Neuronal stem cell (in vitro differentiated cells): ENCODE measurements around the gene SLC7A4.
"Not testable (repeated sequence)": the region's sequence is repeated elsewhere in the genome, so short reads cannot be mapped to it uniquely, and the experiment has no call there.

ENCODE experiments used
- DNase-seq: peaks from one replicate; pipeline ENCODE4 v3.0.0-alpha.2; 2013; ENCODE audit warnings: low spot score
- H2AFZ ChIP-seq: one replicate; pipeline ENCODE4 v1.6.1; 2013; ENCODE audit warnings: mild to moderate bottlenecking, low read length, inconsistent platforms
- H2AK5ac ChIP-seq: 2 replicates; pipeline ENCODE4 v1.6.1; 2013; ENCODE audit warnings: low read depth, mild to moderate bottlenecking, inconsistent platforms, low read length, moderate library complexity, mixed read lengths
- H2BK120ac ChIP-seq: 2 replicates; pipeline ENCODE4 v1.6.1; 2013; ENCODE audit warnings: low read depth, mild to moderate bottlenecking, inconsistent platforms, low read length, moderate library complexity, mixed read lengths
- H2BK12ac ChIP-seq: one replicate; pipeline ENCODE4 v1.6.1; 2013; ENCODE audit warnings: low read length, inconsistent platforms
- H2BK15ac ChIP-seq: 2 replicates; pipeline ENCODE4 v1.6.1; 2013; ENCODE audit warnings: mild to moderate bottlenecking, low read length, inconsistent platforms, mixed read lengths
- H2BK5ac ChIP-seq: one replicate; pipeline ENCODE4 v1.6.1; 2013; ENCODE audit warnings: inconsistent platforms, mild to moderate bottlenecking, low read length, moderate library complexity
- H3K14ac ChIP-seq: one replicate; pipeline ENCODE4 v1.6.1; 2013; ENCODE audit warnings: low read length, inconsistent platforms
- H3K18ac ChIP-seq: 2 replicates; pipeline ENCODE4 v1.6.1; 2013; ENCODE audit warnings: low read length, inconsistent platforms
- H3K23ac ChIP-seq: 2 replicates; pipeline ENCODE4 v1.6.1; 2013; ENCODE audit warnings: low read depth, mild to moderate bottlenecking, mixed read lengths, low read length, inconsistent platforms; ENCODE audit not compliant: poor library complexity
- H3K27ac ChIP-seq: replicated peaks from 3 replicates; pipeline ENCODE4 v1.5.1; 2013; ENCODE audit warnings: low read length, inconsistent platforms
- H3K27me3 ChIP-seq, 3 experiments: 2 replicates each; pipeline ENCODE4 v1.6.1; 2013; ENCODE audit warnings: low read length in 3 of 3, mild to moderate bottlenecking in 2 of 3, inconsistent platforms in 1 of 3, low read depth in 1 of 3, mixed read lengths in 1 of 3, moderate library complexity in 1 of 3; ENCODE audit not compliant: control insufficient read depth in 3 of 3, insufficient read depth in 3 of 3
- H3K36me3 ChIP-seq, 2 donors: replicated peaks in 1 of 2; 2 replicates each; pipeline ENCODE4 v1.6.1; 2013; ENCODE audit warnings: low read length in 2 of 2; ENCODE audit not compliant: control insufficient read depth in 2 of 2, insufficient read depth in 2 of 2
- H3K4ac ChIP-seq: 2 replicates; pipeline ENCODE4 v1.6.1; 2013; ENCODE audit warnings: inconsistent platforms, mild to moderate bottlenecking, low read length, moderate library complexity
- H3K4me1 ChIP-seq, 2 donors: 1 replicate in 1 of 2; 2 replicates in 1 of 2; pipeline ENCODE4 v1.6.1; 2013; ENCODE audit warnings: low read length in 2 of 2, low read depth in 1 of 2; ENCODE audit not compliant: control insufficient read depth in 2 of 2, insufficient read depth in 1 of 2
- H3K4me2 ChIP-seq: one replicate; pipeline ENCODE4 v1.6.1; 2013; ENCODE audit warnings: mild to moderate bottlenecking, low read length, inconsistent platforms; ENCODE audit not compliant: insufficient read depth, poor library complexity, severe bottlenecking
- H3K4me3 ChIP-seq, 2 donors: 2 replicates each; pipeline ENCODE4 v1.5.1; 2013; ENCODE audit warnings: low read length in 2 of 2, mild to moderate bottlenecking in 2 of 2, inconsistent platforms in 1 of 2, moderate library complexity in 1 of 2
- H3K79me1 ChIP-seq: one replicate; pipeline ENCODE4 v1.6.1; 2013; ENCODE audit warnings: low read depth, mild to moderate bottlenecking, inconsistent platforms, low read length, moderate library complexity
- H3K9ac ChIP-seq: one replicate; pipeline ENCODE4 v1.6.1; 2013; ENCODE audit warnings: mild to moderate bottlenecking, low read depth, low read length, inconsistent platforms; ENCODE audit not compliant: poor library complexity
- H3K9me3 ChIP-seq, 2 donors: replicated peaks in 1 of 2; 2 replicates each; pipeline versions ENCODE3 to v1.6.1; 2013; ENCODE audit warnings: low read length in 2 of 2, mild to moderate bottlenecking in 2 of 2, inconsistent platforms in 1 of 2, low read depth in 1 of 2, mixed read lengths in 1 of 2, moderate library complexity in 1 of 2; ENCODE audit not compliant: control insufficient read depth in 2 of 2, insufficient read depth in 1 of 2
- H4K8ac ChIP-seq: one replicate; pipeline ENCODE4 v1.6.1; 2013; ENCODE audit warnings: low read depth, mild to moderate bottlenecking, inconsistent platforms, low read length, moderate library complexity
- H4K91ac ChIP-seq: one replicate; pipeline ENCODE4 v1.6.1; 2013; ENCODE audit warnings: low read length, low read depth, mild to moderate bottlenecking, inconsistent platforms; ENCODE audit not compliant: poor library complexity
- WGBS, 2 donors: extraction: QIAGEN DNeasy Blood & Tissue Kit; methylation state at CpG; one replicate each; pipeline ENCODE4 v1.1.7; 2013; ENCODE audit warnings: missing lambda C conversion rate in 2 of 2, mixed read lengths in 1 of 2; ENCODE audit not compliant: insufficient read length in 2 of 2, insufficient replicate concordance in 1 of 2; ENCODE audit errors: extremely low coverage in 2 of 2; 5-methylcytosine and 5-hydroxymethylcytosine counted together

The SLC7A4 gene

DNA sequence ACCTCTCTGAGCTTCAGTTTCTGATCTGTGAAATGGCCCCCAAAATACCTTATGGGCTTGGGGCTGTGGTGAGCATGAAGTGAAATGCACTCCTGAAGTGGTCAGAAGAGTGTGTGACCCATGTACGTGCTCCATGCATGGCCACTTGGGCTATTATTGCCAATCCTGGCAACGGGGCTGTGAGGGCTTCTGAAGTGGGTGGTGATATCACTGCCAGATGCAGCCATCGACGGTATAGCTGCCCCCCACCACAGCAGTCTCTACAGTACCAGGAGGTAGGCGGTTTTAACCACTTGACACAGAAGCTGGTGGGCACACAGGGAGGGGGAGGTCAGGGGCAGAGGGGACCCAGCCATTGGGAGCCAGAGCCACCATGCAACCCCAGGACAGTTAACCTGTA, 16.1 kb upstream of the SLC7A4 start:
- H4K8ac ChIP-seq, H3K79me1 ChIP-seq, H4K91ac ChIP-seq, H3K23ac ChIP-seq, H3K4ac ChIP-seq, H3K18ac ChIP-seq, H3K4me3 ChIP-seq, H2BK5ac ChIP-seq, H3K4me2 ChIP-seq, H2BK15ac ChIP-seq, H3K36me3 ChIP-seq, H3K9ac ChIP-seq, H3K9me3 ChIP-seq, DNase-seq, H2AFZ ChIP-seq, H2BK12ac ChIP-seq, H2BK120ac ChIP-seq, H3K14ac ChIP-seq, H3K27ac ChIP-seq: not testable (repeated sequence)
- no CpG with 5 or more reads among the region's 5 CpGs for WGBS, 2 donors
- Histone ChIP-seq H2AK5ac (peak overlapping the region; percentile 58), H3K4me1 (peaks cover 15 to 20% of the 10 kb centered on the region in 2 donors), H3K27me3 (peaks cover 0 to 27% (median 0%) of the 10 kb centered on the region in 3 experiments)

- Histone ChIP-seq H3K36me3 (no peaks in the 10 kb centered on the region), H2BK12ac (no peak overlapping the region), H2AFZ (no peak overlapping the region), H2BK15ac (peak overlapping the region; percentile 6), H3K23ac (peak overlapping the region; percentile 91), H3K27ac (no peak overlapping the region), H2BK5ac (no peak overlapping the region), H4K8ac (no peak overlapping the region), H3K9me3 (no peaks in the 10 kb centered on the region), H2AK5ac (peak overlapping the region; percentile 24), H3K27me3 (peaks cover 0 to 25% (median 0%) of the 10 kb centered on the region in 3 experiments), H3K14ac (no peak overlapping the region), H3K4me2 (no peak overlapping the region), H3K79me1 (no peaks in the 10 kb centered on the region), H3K4ac (no peak overlapping the region), H3K4me3 (no peak overlapping the region), H4K91ac (no peak overlapping the region), H3K4me1 (peaks cover 15 to 20% of the 10 kb centered on the region in 2 donors), H3K18ac (no peak overlapping the region), H3K9ac (peak overlapping the region; percentile 44), H2BK120ac (no peak overlapping the region)
- no peak for DNase-seq
- WGBS, 2 donors: no CpG with 5 or more reads among the region's 7 CpGs
Observed at GRCh38 chr22:21047730-21048129, 15.4 kb upstream of the SLC7A4 start.

DNA sequence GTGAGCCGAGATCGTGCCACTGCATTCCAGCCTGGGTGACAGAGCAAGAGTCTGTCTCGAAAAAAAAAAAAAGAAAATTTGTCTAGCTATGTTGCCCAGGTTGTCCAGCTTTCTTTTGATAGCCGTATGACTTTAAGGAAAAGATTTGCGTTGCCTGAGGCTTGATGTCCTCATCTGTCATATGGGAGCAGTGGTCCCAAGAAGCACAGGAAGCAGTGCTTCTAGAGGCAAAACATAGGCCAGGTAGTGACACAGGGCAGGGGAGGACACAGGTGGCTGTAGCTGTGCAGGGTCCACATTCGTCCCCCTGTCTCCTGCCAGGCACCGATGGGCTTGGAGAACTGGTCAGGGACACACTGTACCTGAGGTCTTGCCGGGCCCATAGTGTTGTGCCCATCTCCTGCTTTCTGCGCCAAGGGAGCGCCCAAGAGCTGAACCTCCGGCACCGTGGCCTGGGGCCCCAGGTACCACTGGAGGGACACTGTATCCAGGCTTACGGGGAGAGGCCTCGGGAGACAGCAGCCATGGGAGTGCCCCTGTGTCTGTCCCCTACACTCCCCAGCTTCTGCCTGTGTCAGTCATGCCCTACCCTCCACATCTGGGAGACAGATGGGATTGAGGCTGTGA, 14.8 kb upstream of the SLC7A4 start:
- no peak overlapping the region for H2BK120ac ChIP-seq
- H3K27ac ChIP-seq: no peak overlapping the region
- peaks cover 0 to 19% (median 0%) of the 10 kb centered on the region in 3 experiments for H3K27me3 ChIP-seq
- no peaks in the 10 kb centered on the region for H3K36me3 ChIP-seq
- H3K9ac ChIP-seq: no peak overlapping the region
- H3K79me1 ChIP-seq: no peaks in the 10 kb centered on the region
- H4K8ac ChIP-seq: no peak overlapping the region
- no peak overlapping the region for H3K4ac ChIP-seq
- H3K18ac ChIP-seq: peak overlapping the region; percentile 22
- no CpG with 5 or more reads among the region's 14 CpGs for WGBS, 2 donors
- DNase-seq: no peak
- peak overlapping the region in 1 of 2 donors; percentile 44 for H3K4me3 ChIP-seq
- no peak overlapping the region for H2BK12ac ChIP-seq
- peak overlapping the region; percentile 24 for H2AK5ac ChIP-seq
- peak overlapping the region; percentile 75 for H3K14ac ChIP-seq
- H3K4me2 ChIP-seq: no peak overlapping the region
- H3K9me3 ChIP-seq: no peaks in the 10 kb centered on the region
- H4K91ac ChIP-seq: no peak overlapping the region
- peak overlapping the region; percentile 12 for H3K23ac ChIP-seq
- peak overlapping the region; percentile 10 for H2BK15ac ChIP-seq
- no peak overlapping the region for H2BK5ac ChIP-seq
- peaks cover 15 to 20% of the 10 kb centered on the region in 2 donors for H3K4me1 ChIP-seq
- H2AFZ ChIP-seq: no peak overlapping the region

GRCh38 chr22:21045585-21046294, 13.4 kb upstream of the SLC7A4 start, which contains the start of gene LRRC74B:
LRRC74B (plus strand) TSS chr22:21045946; CDS start chr22:21045987, 41 bp downstream.
- Histone ChIP-seq H3K18ac (peak within 1 kb of the TSS; percentile 95), H3K23ac (peak within 1 kb of the TSS; percentile 89), H2AFZ (peak within 1 kb of the TSS; percentile 94), H4K8ac (peak within 1 kb of the TSS; percentile 43), H3K9ac (peak within 1 kb of the TSS; percentile 77), H2AK5ac (no peak within 1 kb of the TSS), H2BK120ac (no peak within 1 kb of the TSS), H3K14ac (no peak within 1 kb of the TSS), H4K91ac (no peak within 1 kb of the TSS), H3K4me3 (peak within 1 kb of the TSS; percentile 58 to 77), H3K27me3 (peaks cover 0 to 17% (median 0%) of the 10 kb centered on the region in 3 experiments), H2BK12ac (peak within 1 kb of the TSS; percentile 41), H3K4me2 (peak within 1 kb of the TSS; percentile 81), H3K4me1 (peaks cover 12 to 15% of the 10 kb centered on the region in 2 donors), H3K4ac (peak within 1 kb of the TSS; percentile 37), H3K9me3 (no peaks in the 10 kb centered on the region), H2BK5ac (peak within 1 kb of the TSS; percentile 82), H3K27ac (peak within 1 kb of the TSS; percentile 78), H3K79me1 (no peaks in the 10 kb centered on the region), H3K36me3 (no peaks in the 10 kb centered on the region), H2BK15ac (peak within 1 kb of the TSS; percentile 69)
- peak; percentile 94 for DNase-seq
- WGBS, 2 donors: no CpG with 5 or more reads among the region's 47 CpGs
